Suppressor macrophage (primary cell): ENCODE measurements around the gene ZNF782.
"Not testable (repeated sequence)": the region's sequence is repeated elsewhere in the genome, so short reads cannot be mapped to it uniquely, and the experiment has no call there.

Experiments used
- DNase-seq, 4 experiments: peaks; one replicate each; pipeline ENCODE4 v3.0.0-alpha.2; 2020 to 2022
- total RNA-seq, 17 experiments: gene quantifications; one replicate each; lab custom pipeline; 2026; ENCODE audit warnings: mixed read lengths in 6 of 17, inconsistent platforms in 3 of 17; lab: John Stamatoyannopoulos, UW

ZNF782 gene
- 2.8 to 9.7 (median 5.6) reads per million in 17 experiments for total RNA-seq

GRCh38 chr9:96853781-96854650 lies at the start of gene ZNF782:
Gene ZNF782, minus strand, starts transcription at chr9:96854514. Its CDS starts 2,553 bp downstream, at chr9:96851961.
- DNase-seq = peak; percentile 92 to 96 (median 94)

- not testable (repeated sequence) for DNase-seq
Observed at GRCh38 chr9:96900010-96900409, 45.7 kb upstream of the ZNF782 start.

- DNase-seq = no peak
Observed at GRCh38 chr9:96892131-96892530, 37.8 kb upstream of the ZNF782 start.

GRCh38 chr9:96888591-96888990 lies 34.3 kb upstream of the ZNF782 start:
- DNase-seq = no peak

GRCh38 chr9:96885424-96885823 lies 31.1 kb upstream of the ZNF782 start:
- no peak for DNase-seq

- DNase-seq = peak; percentile 41 to 69 (median 61)
Observed at GRCh38 chr9:96884443-96884842, 30.1 kb upstream of the ZNF782 start.

- peak; percentile 20 to 61 (median 51) for DNase-seq
Observed at GRCh38 chr9:96883922-96884321, 29.6 kb upstream of the ZNF782 start.

GRCh38 chr9:96877269-96877668 lies 23.0 kb upstream of the ZNF782 start:
- peak in 1 of 4 experiments; percentile 8 for DNase-seq

GRCh38 chr9:96875461-96876142 lies 21.3 kb upstream of the ZNF782 start:
- DNase-seq = peak; percentile 35 to 53 (median 47)

- no peak for DNase-seq
Observed at GRCh38 chr9:96874947-96875460, 20.7 kb upstream of the ZNF782 start.

GRCh38 chr9:96874201-96874785 lies 20.0 kb upstream of the ZNF782 start:
- no peak for DNase-seq

- DNase-seq = no peak
Observed at GRCh38 chr9:96871176-96871575, 16.9 kb upstream of the ZNF782 start.

GRCh38 chr9:96868709-96869108 lies 14.4 kb upstream of the ZNF782 start:
- no peak for DNase-seq

- DNase-seq = no peak
Observed at GRCh38 chr9:96867079-96867804, 12.9 kb upstream of the ZNF782 start.

- not testable (repeated sequence) for DNase-seq
Observed at GRCh38 chr9:96865240-96865639, 10.9 kb upstream of the ZNF782 start.

GRCh38 chr9:96859461-96860198 lies 5.3 kb upstream of the ZNF782 start:
- no peak for DNase-seq

GRCh38 chr9:96858670-96859069 lies 4.4 kb upstream of the ZNF782 start:
- DNase-seq = no peak

GRCh38 chr9:96858018-96858573 lies 3.8 kb upstream of the ZNF782 start:
- DNase-seq = no peak

GRCh38 chr9:96856363-96857286 lies 2.3 kb upstream of the ZNF782 start:
- DNase-seq = peak; percentile 84 to 87 (median 86)

GRCh38 chr9:96854651-96855273 lies 448 bp upstream of the ZNF782 start:
- DNase-seq = no peak
